Panc1 (cell line): ENCODE measurements around the gene CSPG5.

Experiments used
- POLR2AphosphoS5 ChIP-seq: IDR thresholded peaks from 2 replicates; pipeline ENCODE4 v1.6.1; 2012; ENCODE audit warnings: mild to moderate bottlenecking, low read depth, low read length, moderate library complexity
- TCF7L2 ChIP-seq: IDR thresholded peaks from 2 replicates; pipeline ENCODE4 v1.6.1; 2011; ENCODE audit warnings: mild to moderate bottlenecking, low read depth, low read length, inconsistent platforms
- TF ChIP-seq, protein P1 (sequence below): fragments of 450-650 bp; IDR thresholded peaks from 2 replicates; pipeline ENCODE4 v1.5.1; 2017; ENCODE audit warnings: mild to moderate bottlenecking

GRCh38 chr3:47536967-47537366, 41.7 kb downstream of the CSPG5 start:
- TF ChIP-seq, protein P1, sequence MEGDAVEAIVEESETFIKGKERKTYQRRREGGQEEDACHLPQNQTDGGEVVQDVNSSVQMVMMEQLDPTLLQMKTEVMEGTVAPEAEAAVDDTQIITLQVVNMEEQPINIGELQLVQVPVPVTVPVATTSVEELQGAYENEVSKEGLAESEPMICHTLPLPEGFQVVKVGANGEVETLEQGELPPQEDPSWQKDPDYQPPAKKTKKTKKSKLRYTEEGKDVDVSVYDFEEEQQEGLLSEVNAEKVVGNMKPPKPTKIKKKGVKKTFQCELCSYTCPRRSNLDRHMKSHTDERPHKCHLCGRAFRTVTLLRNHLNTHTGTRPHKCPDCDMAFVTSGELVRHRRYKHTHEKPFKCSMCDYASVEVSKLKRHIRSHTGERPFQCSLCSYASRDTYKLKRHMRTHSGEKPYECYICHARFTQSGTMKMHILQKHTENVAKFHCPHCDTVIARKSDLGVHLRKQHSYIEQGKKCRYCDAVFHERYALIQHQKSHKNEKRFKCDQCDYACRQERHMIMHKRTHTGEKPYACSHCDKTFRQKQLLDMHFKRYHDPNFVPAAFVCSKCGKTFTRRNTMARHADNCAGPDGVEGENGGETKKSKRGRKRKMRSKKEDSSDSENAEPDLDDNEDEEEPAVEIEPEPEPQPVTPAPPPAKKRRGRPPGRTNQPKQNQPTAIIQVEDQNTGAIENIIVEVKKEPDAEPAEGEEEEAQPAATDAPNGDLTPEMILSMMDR = no peak
- no peak for TF ChIP-seq POLR2AphosphoS5
- TF ChIP-seq TCF7L2 = no peak
